GM20000 (cell line): ENCODE data around the gene PRKACA.

Source experiments
- DNase-seq: peaks from one replicate; pipeline ENCODE4 v3.0.0; 2012; ENCODE audit warnings: low spot score
- TF ChIP-seq, protein P1 (sequence below): IDR thresholded peaks from 2 replicates; pipeline ENCODE4 v1.5.1; 2012; ENCODE audit warnings: mild to moderate bottlenecking, control low read depth; ENCODE audit errors: extremely low read depth, missing control alignments

Gene PRKACA

DNA sequence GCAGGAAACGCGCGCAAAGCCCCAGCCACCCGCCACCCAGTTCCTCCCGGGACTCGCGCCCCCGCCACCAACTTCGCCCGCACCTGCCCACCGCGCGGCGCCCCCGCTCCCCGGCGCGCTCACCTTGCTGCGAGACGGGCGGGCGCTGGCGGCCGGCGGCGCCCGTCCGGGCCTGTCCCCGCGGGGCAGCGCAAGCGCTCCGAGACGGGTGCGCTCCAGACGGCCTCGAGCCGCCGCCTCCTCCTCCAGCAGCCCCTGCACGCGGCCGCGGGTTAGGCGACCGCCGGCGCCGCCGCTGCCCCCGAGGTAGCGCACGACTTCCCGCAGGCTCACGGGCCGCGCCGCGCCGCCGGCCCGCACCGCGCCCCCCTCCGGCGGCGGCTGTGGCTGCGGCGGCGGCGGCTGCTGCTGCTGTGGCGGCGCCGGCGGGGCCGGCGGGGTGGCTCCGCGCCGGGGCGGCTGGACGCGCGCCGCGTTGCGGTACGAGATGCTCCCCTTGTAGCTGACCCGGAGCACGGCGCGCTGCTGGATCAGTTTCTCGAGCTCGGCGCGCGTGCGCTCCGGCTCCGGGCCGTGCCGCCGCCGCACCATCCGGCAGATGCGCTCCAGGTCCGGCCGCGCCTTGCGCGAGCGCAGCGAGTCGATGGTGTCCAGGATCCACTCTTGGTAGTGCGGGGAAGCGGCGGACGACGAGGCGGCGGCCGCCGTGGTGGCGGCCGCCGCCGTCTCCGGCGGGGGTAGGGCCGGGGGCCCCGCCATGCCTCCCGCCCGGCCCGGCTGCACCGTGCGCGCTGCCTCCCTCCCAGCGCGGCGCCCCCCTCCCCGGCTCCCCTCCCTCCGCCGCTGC, 27.7 kb downstream of the PRKACA start:
- peak; percentile 72 for DNase-seq
- TF ChIP-seq, protein P1, sequence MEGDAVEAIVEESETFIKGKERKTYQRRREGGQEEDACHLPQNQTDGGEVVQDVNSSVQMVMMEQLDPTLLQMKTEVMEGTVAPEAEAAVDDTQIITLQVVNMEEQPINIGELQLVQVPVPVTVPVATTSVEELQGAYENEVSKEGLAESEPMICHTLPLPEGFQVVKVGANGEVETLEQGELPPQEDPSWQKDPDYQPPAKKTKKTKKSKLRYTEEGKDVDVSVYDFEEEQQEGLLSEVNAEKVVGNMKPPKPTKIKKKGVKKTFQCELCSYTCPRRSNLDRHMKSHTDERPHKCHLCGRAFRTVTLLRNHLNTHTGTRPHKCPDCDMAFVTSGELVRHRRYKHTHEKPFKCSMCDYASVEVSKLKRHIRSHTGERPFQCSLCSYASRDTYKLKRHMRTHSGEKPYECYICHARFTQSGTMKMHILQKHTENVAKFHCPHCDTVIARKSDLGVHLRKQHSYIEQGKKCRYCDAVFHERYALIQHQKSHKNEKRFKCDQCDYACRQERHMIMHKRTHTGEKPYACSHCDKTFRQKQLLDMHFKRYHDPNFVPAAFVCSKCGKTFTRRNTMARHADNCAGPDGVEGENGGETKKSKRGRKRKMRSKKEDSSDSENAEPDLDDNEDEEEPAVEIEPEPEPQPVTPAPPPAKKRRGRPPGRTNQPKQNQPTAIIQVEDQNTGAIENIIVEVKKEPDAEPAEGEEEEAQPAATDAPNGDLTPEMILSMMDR = peak; percentile 10

GRCh38 chr19:14089412-14089661, 28.2 kb downstream of the PRKACA start:
- TF ChIP-seq, protein P1 = no peak
- DNase-seq = peak; percentile 41

DNA sequence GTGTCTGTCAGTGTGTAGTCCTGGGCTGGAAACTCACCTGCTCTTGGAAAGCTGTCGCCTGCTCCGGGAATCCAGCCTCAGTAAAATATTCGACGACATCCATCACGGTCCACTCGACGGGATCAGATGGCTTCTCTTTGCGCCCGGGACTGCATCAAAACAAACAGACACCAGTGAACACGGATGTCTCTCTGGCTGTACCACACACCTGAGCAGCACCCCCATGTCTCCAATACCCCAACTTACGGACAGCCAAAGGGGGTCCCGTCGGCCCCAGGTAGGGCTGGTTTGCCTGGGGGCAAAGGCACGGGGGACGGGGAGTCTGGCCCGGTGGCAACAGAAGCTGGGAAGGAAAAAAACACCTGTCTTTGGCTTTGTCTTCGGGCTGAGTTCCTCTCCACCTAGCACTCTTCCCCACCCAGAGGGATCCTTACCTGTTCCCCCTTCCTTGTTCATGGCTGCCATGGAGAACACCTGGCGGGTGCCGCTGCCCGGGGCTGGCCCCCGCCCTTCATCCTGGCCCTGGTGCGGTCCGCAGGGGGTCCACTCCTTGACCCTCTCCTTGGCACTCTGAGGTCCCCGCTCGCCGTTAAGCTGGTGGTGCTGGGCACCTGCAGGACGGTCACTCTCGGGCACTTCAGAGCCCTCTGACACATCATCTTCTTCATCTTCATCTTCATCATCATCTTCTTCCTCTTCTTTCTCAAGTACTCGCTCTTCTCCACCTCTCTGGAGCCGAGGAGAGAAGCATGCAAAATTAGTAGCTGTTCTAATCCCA, 28.7 kb downstream of the PRKACA start:
- peak; percentile 9 for DNase-seq
- TF ChIP-seq, protein P1 = no peak

DNA sequence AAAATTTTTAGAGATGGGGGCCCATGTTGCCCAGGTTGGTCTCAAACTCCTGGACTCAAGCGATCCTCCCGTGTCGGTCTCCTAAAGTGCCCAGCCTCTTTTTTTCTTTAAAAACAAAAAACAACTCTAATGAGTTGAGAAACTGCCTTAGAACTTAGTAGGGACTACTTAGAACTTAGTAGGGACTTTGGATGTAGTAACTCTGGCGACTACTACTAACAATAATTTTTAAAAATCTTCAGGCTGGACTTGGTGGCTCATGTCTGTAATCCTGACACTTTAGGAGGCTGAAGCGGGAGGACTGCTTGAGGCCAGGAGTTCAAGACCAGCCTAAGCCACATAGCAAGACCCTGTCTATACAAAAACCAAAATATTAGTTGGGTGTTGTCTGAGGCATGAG, 31.5 kb downstream of the PRKACA start:
- DNase-seq = no peak
- TF ChIP-seq, protein P1 = no peak

DNA sequence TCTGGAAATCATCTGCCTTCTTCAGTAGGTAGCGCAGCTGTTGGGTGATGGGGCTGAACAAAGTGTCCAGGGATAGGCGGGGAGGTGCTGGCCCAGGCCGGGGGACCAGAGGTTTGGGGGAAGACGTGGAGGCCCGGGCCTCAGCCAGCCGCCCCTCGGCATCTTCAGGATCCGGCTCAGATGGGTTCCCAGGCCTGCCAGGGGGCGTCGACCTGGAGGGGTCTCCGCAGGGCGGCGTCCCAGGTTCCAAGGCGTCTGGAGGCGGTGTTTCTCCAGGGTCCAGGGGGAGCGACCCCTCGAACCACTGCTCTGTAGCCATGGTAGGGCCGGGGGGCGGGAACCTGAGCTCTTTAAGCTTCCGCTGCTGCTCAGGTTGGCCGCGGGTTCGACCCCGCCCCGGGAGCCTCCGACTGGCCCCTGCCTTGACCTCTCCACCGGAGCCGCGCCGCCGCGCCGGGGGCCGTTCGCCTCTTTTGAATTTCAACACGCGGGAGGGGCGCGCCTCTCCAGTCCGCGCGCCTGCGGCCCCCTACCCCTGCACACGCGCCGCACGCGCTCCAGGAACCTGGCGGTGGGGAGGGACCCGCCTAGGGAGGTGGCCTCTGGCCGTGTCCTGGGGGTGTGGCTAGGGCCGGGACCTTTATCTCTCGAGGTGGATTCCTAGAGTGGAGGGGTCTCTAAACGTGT, 32.1 kb downstream of the PRKACA start, which contains the start of gene C19orf67:
TSS of gene C19orf67 (minus strand) at position 475 of the 687 bp plus-strand sequence. CDS start at position 319, 156 bp downstream.
- DNase-seq = no peak
- TF ChIP-seq, protein P1 = no peak

DNA sequence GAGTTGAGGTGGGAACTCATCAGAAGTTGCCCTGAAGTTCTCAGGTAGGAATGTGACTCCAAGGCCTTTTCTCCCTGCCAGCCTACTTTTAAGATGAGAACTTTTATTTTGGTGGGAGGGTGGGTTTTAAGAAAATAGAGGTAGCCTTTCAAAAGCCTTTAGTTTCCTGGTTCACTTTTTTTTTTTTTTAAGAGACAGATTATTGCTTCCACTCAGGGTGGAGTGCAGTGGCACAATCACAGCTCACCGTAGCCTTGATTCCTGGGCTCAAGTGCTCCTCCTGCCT, 34.9 kb downstream of the PRKACA start:
- TF ChIP-seq, protein P1 = no peak

More for the DNA sequence above, 34.9 kb downstream of the PRKACA start:
- DNase-seq = no peak
